DOHH2 (cell line): ENCODE data around the gene IL9.
"Not testable (repeated sequence)": the region's sequence is repeated elsewhere in the genome, so short reads cannot be mapped to it uniquely, and the experiment has no call there.

ENCODE experiments used
- H3F3A ChIP-seq: fragments of 200-600 bp; sonication (generic), shearing (Covaris generic); 2 replicates; pipeline ENCODE4 v1.6.0; 2016; ENCODE audit warnings: antibody characterized with exemption, mild to moderate bottlenecking; ENCODE audit not compliant: control insufficient read depth, insufficient read depth
- H3K27ac ChIP-seq: fragments of 200-600 bp; sonication (generic); 2 replicates; pipeline ENCODE4 v1.5.1; 2014; ENCODE audit warnings: low read depth, mild to moderate bottlenecking, low read length, moderate library complexity
- H3K27me3 ChIP-seq: fragments of 200-600 bp; sonication (generic); 2 replicates; pipeline ENCODE4 v1.6.1; 2014; ENCODE audit warnings: mild to moderate bottlenecking, low read length, mixed read lengths; ENCODE audit not compliant: control insufficient read depth
- H3K36me3 ChIP-seq: fragments of 200-600 bp; sonication (generic); 2 replicates; pipeline ENCODE4 v1.6.1; 2014; ENCODE audit warnings: mild to moderate bottlenecking, low read length, moderate library complexity, mixed read lengths; ENCODE audit not compliant: control insufficient read depth
- H3K4me1 ChIP-seq: fragments of 200-600 bp; sonication (generic); 2 replicates; pipeline ENCODE4 v1.6.1; 2014; ENCODE audit warnings: mild to moderate bottlenecking, low read length, mixed read lengths; ENCODE audit not compliant: control insufficient read depth
- H3K4me2 ChIP-seq: fragments of 200-600 bp; sonication (generic); 2 replicates; pipeline ENCODE4 v1.6.0; 2014; ENCODE audit warnings: mild to moderate bottlenecking, low read length, moderate library complexity
- H3K4me3 ChIP-seq: fragments of 200-600 bp; sonication (generic); 2 replicates; pipeline ENCODE4 v1.5.1; 2014; ENCODE audit warnings: mild to moderate bottlenecking, low read length, mixed read lengths
- H3K79me2 ChIP-seq: fragments of 200-600 bp; sonication (generic); 2 replicates; pipeline ENCODE4 v1.6.1; 2014; ENCODE audit warnings: mild to moderate bottlenecking, low read length, mixed read lengths; ENCODE audit not compliant: control insufficient read depth
- H3K9me2 ChIP-seq: fragments of 200-600 bp; sonication (generic); replicated peaks from 2 replicates; pipeline ENCODE4 v1.6.1; 2014; ENCODE audit warnings: mild to moderate bottlenecking, low read length, mixed read lengths; ENCODE audit not compliant: control insufficient read depth
- H3K9me3 ChIP-seq: fragments of 200-600 bp; sonication (generic); 2 replicates; pipeline ENCODE4 v1.6.1; 2014; ENCODE audit warnings: antibody characterized with exemption, low read length, mixed read lengths; ENCODE audit not compliant: control insufficient read depth, insufficient read depth
- H4K20me1 ChIP-seq: fragments of 200-600 bp; sonication (generic); 2 replicates; pipeline ENCODE4 v1.6.0; 2014; ENCODE audit warnings: low read depth, mild to moderate bottlenecking, antibody characterized with exemption, low read length, moderate library complexity; ENCODE audit not compliant: control insufficient read depth, insufficient read depth
- EZH2phosphoT487 ChIP-seq: fragments of 200-600 bp; sonication (generic); IDR thresholded peaks from 2 replicates; pipeline ENCODE4 v1.6.1; 2017; ENCODE audit warnings: borderline replicate concordance, mild to moderate bottlenecking, antibody characterized with exemption, low read length, moderate library complexity, mixed read lengths
- TF ChIP-seq, protein P1 (sequence below): fragments of 200-600 bp; sonication (generic); IDR thresholded peaks from one replicate; pipeline ENCODE4 v1.5.1; 2014; ENCODE audit warnings: antibody characterized with exemption, mild to moderate bottlenecking, low read depth, low read length; ENCODE audit not compliant: poor library complexity, severe bottlenecking

Gene IL9

DNA sequence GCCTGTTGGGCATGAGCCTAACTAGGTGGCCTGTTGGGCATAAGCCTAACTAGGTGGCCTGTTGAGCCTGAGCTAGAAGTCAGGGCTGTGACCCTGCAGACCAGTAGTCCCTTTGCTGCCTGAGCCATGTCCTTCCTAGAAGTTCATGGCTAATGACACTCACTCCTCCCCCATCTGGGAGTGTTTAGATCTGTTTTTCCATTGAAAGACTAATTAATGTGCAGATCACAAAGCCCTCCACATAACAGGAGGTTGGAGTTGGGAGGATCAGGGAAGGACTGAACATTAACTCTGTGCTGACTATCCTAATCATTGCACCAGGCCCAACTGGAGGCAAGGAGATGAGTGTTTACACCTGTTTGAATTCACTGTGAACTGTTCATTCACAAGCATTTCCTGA, 33.6 kb downstream of the IL9 start:
- Histone ChIP-seq H3K9me3 (peaks cover 7% of the 10 kb centered on the region; the same call in 1 of the 2 replicates), H3K36me3 (no peaks in the 10 kb centered on the region), H3K27ac (no peak overlapping the region), H3K9me2 (no peaks in the 10 kb centered on the region), H3K79me2 (no peaks in the 10 kb centered on the region), H3K27me3 (no peaks in the 10 kb centered on the region; the same call in 1 of the 2 replicates), H4K20me1 (no peaks in the 10 kb centered on the region), H3F3A (no peaks in the 10 kb centered on the region), H3K4me3 (no peak overlapping the region), H3K4me1 (no peaks in the 10 kb centered on the region), H3K4me2 (no peak overlapping the region)
- no peak for TF ChIP-seq EZH2phosphoT487
- TF ChIP-seq, protein P1, sequence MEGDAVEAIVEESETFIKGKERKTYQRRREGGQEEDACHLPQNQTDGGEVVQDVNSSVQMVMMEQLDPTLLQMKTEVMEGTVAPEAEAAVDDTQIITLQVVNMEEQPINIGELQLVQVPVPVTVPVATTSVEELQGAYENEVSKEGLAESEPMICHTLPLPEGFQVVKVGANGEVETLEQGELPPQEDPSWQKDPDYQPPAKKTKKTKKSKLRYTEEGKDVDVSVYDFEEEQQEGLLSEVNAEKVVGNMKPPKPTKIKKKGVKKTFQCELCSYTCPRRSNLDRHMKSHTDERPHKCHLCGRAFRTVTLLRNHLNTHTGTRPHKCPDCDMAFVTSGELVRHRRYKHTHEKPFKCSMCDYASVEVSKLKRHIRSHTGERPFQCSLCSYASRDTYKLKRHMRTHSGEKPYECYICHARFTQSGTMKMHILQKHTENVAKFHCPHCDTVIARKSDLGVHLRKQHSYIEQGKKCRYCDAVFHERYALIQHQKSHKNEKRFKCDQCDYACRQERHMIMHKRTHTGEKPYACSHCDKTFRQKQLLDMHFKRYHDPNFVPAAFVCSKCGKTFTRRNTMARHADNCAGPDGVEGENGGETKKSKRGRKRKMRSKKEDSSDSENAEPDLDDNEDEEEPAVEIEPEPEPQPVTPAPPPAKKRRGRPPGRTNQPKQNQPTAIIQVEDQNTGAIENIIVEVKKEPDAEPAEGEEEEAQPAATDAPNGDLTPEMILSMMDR = no peak

DNA sequence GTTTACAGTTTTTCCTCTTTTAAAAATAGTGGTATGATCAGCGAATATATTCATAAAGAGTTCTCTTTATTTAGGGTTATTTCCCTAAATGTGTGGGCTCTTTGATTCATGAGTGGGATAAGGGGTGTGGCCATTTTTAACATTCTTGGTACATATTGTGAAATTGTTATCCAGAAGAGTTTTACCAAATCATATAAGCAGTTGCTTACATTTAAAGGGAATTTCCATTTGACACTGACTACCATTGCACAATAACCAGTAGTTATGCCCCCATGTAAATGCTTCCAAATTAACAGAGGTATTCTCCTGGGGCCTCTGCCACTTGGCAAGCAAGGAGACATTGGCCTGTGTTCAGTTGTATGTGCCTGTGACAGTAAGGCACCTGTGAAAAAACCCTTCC, 34.0 kb downstream of the IL9 start:
- H3F3A ChIP-seq = no peaks in the 10 kb centered on the region
- no peak overlapping the region for H3K4me3 ChIP-seq
- no peaks in the 10 kb centered on the region for H3K79me2 ChIP-seq
- H3K9me2 ChIP-seq = no peaks in the 10 kb centered on the region
- TF ChIP-seq EZH2phosphoT487 = no peak
- no peaks in the 10 kb centered on the region for H3K4me1 ChIP-seq
- H3K9me3 ChIP-seq = peaks cover 7% of the 10 kb centered on the region; the same call in 1 of the 2 replicates
- no peak overlapping the region for H3K4me2 ChIP-seq
- H3K36me3 ChIP-seq = no peaks in the 10 kb centered on the region
- no peak overlapping the region for H3K27ac ChIP-seq
- no peaks in the 10 kb centered on the region; the same call in 1 of the 2 replicates for H3K27me3 ChIP-seq
- H4K20me1 ChIP-seq = no peaks in the 10 kb centered on the region

DNA sequence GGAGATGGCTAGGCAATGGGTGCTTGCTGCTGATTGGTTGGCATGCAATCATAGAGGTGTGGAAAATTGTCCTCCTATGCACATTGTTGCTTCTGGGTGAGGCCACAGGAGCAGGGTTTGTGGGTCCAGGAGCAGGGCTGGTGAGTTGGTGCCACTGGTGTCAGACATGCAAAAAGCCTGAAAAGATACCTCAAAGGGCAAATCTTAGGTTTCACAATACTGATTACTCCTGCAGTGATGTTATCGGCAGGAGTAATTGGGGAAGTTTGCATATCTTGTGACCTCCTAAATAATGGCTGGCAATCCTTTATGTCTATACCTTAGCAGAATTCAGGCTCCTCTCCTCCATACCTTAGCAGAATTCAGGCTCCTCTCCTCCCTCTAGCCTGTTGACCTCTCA, 36.0 kb downstream of the IL9 start:
- Histone ChIP-seq H4K20me1 (no peaks in the 10 kb centered on the region), H3K4me1 (no peaks in the 10 kb centered on the region), H3F3A (no peaks in the 10 kb centered on the region), H3K4me3 (no peak overlapping the region), H3K79me2 (no peaks in the 10 kb centered on the region), H3K9me2 (no peaks in the 10 kb centered on the region), H3K36me3 (no peaks in the 10 kb centered on the region), H3K4me2 (no peak overlapping the region), H3K27me3 (peaks cover 3% of the 10 kb centered on the region), H3K9me3 (peaks cover 7% of the 10 kb centered on the region; the same call in 1 of the 2 replicates), H3K27ac (no peak overlapping the region)
- TF ChIP-seq, protein P1 = no peak
- TF ChIP-seq EZH2phosphoT487 = no peak

DNA sequence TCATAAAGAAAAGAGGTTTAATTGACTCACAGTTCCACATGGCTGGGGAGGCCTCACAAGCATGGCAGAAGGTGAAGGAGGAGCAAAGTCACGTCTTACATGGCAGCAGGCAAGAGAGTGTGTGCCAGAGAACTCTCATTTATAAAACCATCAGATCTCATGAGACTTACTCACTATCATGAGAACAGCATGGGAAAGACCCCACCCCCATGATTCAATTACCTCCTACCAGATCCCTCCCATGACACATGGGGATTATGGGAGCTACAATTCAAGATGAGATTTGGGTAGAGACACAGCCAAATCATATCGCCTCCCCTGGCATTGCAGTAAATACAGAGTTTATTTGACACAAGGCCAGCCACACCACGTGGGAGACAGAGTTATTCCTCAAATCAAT, 36.5 kb downstream of the IL9 start:
- not testable (repeated sequence) for H3K4me1 ChIP-seq, H4K20me1 ChIP-seq, H3K79me2 ChIP-seq, H3K9me2 ChIP-seq, H3K4me3 ChIP-seq, H3K36me3 ChIP-seq, H3K4me2 ChIP-seq, H3K27ac ChIP-seq, H3F3A ChIP-seq, H3K9me3 ChIP-seq, H3K27me3 ChIP-seq
